Peyer's patch (tissue), 4 donors: ENCODE measurements around the gene NKD1.

Source experiments
- POLR2A ChIP-seq, 2 donors: fragments of 450-650 bp; IDR thresholded peaks; one replicate each; pipeline ENCODE4 v1.5.1; 2017; ENCODE audit warnings: antibody characterized with exemption in 2 of 2, mild to moderate bottlenecking in 2 of 2, moderate library complexity in 2 of 2
- TF ChIP-seq, protein P1 (sequence below), 6 experiments: fragments of 450-650 bp in 4 of 6; fragments of 200-600 bp in 2 of 6; sonication (generic) in 1 of 6; IDR thresholded peaks; one replicate each; pipeline ENCODE4 v1.5.1; 2017 to 2019; ENCODE audit warnings: antibody characterized with exemption in 6 of 6, mild to moderate bottlenecking in 3 of 6, moderate library complexity in 1 of 6

DNA sequence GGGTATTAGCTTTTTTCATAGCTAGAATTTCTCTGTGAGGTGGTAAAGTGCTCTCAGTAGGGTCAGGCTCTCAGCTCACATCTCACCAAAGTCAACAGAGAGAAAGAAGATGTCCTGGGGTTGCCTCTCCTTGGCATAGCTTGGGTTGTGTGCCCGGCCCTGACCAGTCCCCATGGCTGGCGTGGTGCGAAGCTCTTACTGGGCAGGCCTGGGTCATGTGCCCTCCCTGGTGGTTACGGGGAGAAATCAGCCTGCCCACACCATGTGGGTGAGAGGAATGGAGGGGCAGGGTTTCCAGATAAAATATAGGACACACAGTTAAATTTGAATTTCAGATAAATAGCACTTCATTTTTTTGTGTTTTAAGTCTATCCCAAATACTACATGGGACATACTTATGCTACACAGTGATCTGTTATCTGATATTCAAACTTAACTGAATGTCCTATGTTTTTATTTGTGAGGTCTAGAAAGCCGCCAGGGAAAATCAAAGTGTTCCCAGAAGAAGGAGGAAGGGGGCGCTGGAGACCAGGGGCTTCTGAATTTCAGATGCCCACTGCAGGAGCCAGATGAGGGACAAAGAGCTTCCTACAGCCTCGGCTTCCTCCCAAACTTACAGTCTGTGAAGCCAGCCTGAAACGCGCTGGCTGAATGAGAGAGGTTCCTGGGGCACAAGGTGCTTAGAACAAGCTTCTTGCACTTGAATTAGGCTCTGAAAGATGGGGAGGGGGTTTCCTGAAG, 45.4 kb downstream of the NKD1 start:
- TF ChIP-seq, protein P1, sequence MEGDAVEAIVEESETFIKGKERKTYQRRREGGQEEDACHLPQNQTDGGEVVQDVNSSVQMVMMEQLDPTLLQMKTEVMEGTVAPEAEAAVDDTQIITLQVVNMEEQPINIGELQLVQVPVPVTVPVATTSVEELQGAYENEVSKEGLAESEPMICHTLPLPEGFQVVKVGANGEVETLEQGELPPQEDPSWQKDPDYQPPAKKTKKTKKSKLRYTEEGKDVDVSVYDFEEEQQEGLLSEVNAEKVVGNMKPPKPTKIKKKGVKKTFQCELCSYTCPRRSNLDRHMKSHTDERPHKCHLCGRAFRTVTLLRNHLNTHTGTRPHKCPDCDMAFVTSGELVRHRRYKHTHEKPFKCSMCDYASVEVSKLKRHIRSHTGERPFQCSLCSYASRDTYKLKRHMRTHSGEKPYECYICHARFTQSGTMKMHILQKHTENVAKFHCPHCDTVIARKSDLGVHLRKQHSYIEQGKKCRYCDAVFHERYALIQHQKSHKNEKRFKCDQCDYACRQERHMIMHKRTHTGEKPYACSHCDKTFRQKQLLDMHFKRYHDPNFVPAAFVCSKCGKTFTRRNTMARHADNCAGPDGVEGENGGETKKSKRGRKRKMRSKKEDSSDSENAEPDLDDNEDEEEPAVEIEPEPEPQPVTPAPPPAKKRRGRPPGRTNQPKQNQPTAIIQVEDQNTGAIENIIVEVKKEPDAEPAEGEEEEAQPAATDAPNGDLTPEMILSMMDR (IDR thresholded peaks at IDR 0.05), result no peak
- no peak for TF ChIP-seq POLR2A (IDR thresholded peaks at IDR 0.05)
